Upper lobe of left lung (tissue), 6 donors: ENCODE results near the gene ARHGAP42. TPM values are rescaled to one million over a fixed set of nuclear protein-coding genes. Genes with fewer than 3 reads are reported as not detected.

ENCODE experiments used
- ATAC-seq, 2 donors: fragments of 200-7000 bp; cut with Tn5 transposase; one replicate each; pipeline ENCODE4 v1.9.1; 2022; ENCODE audit warnings: mild to moderate bottlenecking in 2 of 2, moderate library complexity in 2 of 2; ENCODE audit not compliant: low FRiP score in 2 of 2
- DNase-seq, 2 donors: peaks; one replicate each; pipeline ENCODE4 v3.0.0-alpha.2; 2019 to 2020
- H3K27ac ChIP-seq, 4 donors: fragments of 200-600 bp; sonication (generic); one replicate each; pipeline ENCODE4 v1.5.1; 2016 to 2019
- H3K27me3 ChIP-seq, 4 donors: fragments of 200-600 bp; sonication (generic); one replicate each; pipeline ENCODE4 v1.5.1; 2017 to 2019
- H3K36me3 ChIP-seq, 4 donors: fragments of 200-600 bp; sonication (generic); one replicate each; pipeline ENCODE4 v1.5.1; 2016 to 2019
- H3K4me1 ChIP-seq, 4 donors: fragments of 200-600 bp; sonication (generic); one replicate each; pipeline ENCODE4 v1.5.1; 2018 to 2019
- H3K4me3 ChIP-seq, 4 donors: fragments of 200-600 bp; sonication (generic); one replicate each; pipeline ENCODE4 v1.5.1; 2017 to 2019; ENCODE audit warnings: mild to moderate bottlenecking in 2 of 4, moderate library complexity in 1 of 4
- H3K9me3 ChIP-seq, 4 donors: fragments of 200-600 bp; sonication (generic); one replicate each; pipeline ENCODE4 v1.5.1; 2018 to 2019
- CTCF ChIP-seq, 6 experiments: fragments of 450-650 bp in 4 of 6; fragments of 200-600 bp in 2 of 6; sonication (generic) in 2 of 6; IDR thresholded peaks; one replicate each; pipeline ENCODE4 v1.5.1; 2016 to 2019; ENCODE audit warnings: antibody characterized with exemption in 6 of 6
- EP300 ChIP-seq, 4 donors: sonication (generic); formaldehyde crosslinking; IDR thresholded peaks; one replicate each; pipeline ENCODE4 v1.5.1; 2017; ENCODE audit warnings: antibody characterized with exemption in 4 of 4, control low read depth in 2 of 4
- POLR2A ChIP-seq, 4 donors: fragments of 450-650 bp; IDR thresholded peaks; one replicate each; pipeline ENCODE4 v1.5.1; 2016 to 2017; ENCODE audit warnings: antibody characterized with exemption in 4 of 4, mild to moderate bottlenecking in 2 of 4
- POLR2AphosphoS5 ChIP-seq, 2 donors: sonication (generic); formaldehyde crosslinking; IDR thresholded peaks; one replicate each; pipeline ENCODE4 v1.5.1; 2017; ENCODE audit warnings: antibody characterized with exemption in 2 of 2
- WGBS, 2 donors: methylation state at CpG; one replicate each; pipeline ENCODE4 v1.1.5; 2017 to 2018; 5-methylcytosine and 5-hydroxymethylcytosine counted together
- total RNA-seq, 6 donors: library from RNA; depleted of rRNA in 4 of 6; stranded (reverse); fragments of >200 nt in 4 of 6; gene quantifications; one replicate each; pipeline versions ENCODE4 v1.1.0 to v1.2.1, GENCODE V29; 2016 to 2021
- donor health status: DM: no; HTN: no; CAD: no; lungs with moderate emphysema.
- donor health status: DM: no; HTN: yes; CAD: no; lungs with severe emphysema.

Gene ARHGAP42
- total RNA-seq, 6 donors from 2014 or later: 8.7 to 44.9 (median 23.6) TPM

GRCh38 chr11:100869328-100869727, 182.2 kb downstream of the ARHGAP42 start:
- Histone ChIP-seq H3K4me1 (no peaks in the 10 kb centered on the region), H3K27ac (no peak overlapping the region), H3K4me3 (no peak overlapping the region), H3K36me3 (no peaks in the 10 kb centered on the region), H3K9me3 (no peaks in the 10 kb centered on the region), H3K27me3 (no peaks in the 10 kb centered on the region)
- no peak for ATAC-seq
- DNase-seq: no peak
- TF ChIP-seq EP300 (IDR thresholded peaks at IDR 0.05) (no peak), CTCF (IDR thresholded peaks at IDR 0.05) (no peak), POLR2A (IDR thresholded peaks at IDR 0.05) (no peak)
- 69 to 71% methylated on average over 1 of the region's 1 CpG for WGBS, 2 donors

- 74 to 80% methylated on average over 4 of the region's 4 CpGs for WGBS, 2 donors
- ATAC-seq (no peak), DNase-seq (no peak)
- Histone ChIP-seq H3K4me1 (no peaks in the 10 kb centered on the region), H3K27me3 (no peaks in the 10 kb centered on the region), H3K36me3 (no peaks in the 10 kb centered on the region), H3K27ac (no peak overlapping the region), H3K4me3 (no peak overlapping the region), H3K9me3 (no peaks in the 10 kb centered on the region)
- no peak for TF ChIP-seq POLR2A (IDR thresholded peaks at IDR 0.05)
- no peak for TF ChIP-seq POLR2AphosphoS5 (IDR thresholded peaks at IDR 0.05)
- no peak for TF ChIP-seq CTCF (IDR thresholded peaks at IDR 0.05)
- TF ChIP-seq EP300 (IDR thresholded peaks at IDR 0.05): no peak
These were observed 183.1 kb downstream of the ARHGAP42 start for GRCh38 chr11:100870138-100870537.

- 80 to 86% methylated on average over 3 of the region's 3 CpGs for WGBS, 2 donors
These were observed 186.1 kb downstream of the ARHGAP42 start for GRCh38 chr11:100872951-100873740.

GRCh38 chr11:100874203-100874602, 187.1 kb downstream of the ARHGAP42 start:
- no peak for ATAC-seq
- DNase-seq: no peak

More at GRCh38 chr11:100872951-100873740, 186.1 kb downstream of the ARHGAP42 start:
- Histone ChIP-seq H3K36me3 (no peaks in the 10 kb centered on the region), H3K9me3 (no peaks in the 10 kb centered on the region), H3K4me3 (no peak overlapping the region), H3K27me3 (no peaks in the 10 kb centered on the region), H3K27ac (no peak overlapping the region), H3K4me1 (no peaks in the 10 kb centered on the region)
- ATAC-seq (no peak), DNase-seq (no peak)
- TF ChIP-seq POLR2A (IDR thresholded peaks at IDR 0.05) (no peak), EP300 (IDR thresholded peaks at IDR 0.05) (no peak), CTCF (IDR thresholded peaks at IDR 0.05) (no peak), POLR2AphosphoS5 (IDR thresholded peaks at IDR 0.05) (no peak)

More at GRCh38 chr11:100874203-100874602, 187.1 kb downstream of the ARHGAP42 start:
- no peak overlapping the region for H3K27ac ChIP-seq
- no peaks in the 10 kb centered on the region for H3K4me1 ChIP-seq
- no peak overlapping the region for H3K4me3 ChIP-seq
- H3K9me3 ChIP-seq: no peaks in the 10 kb centered on the region
- H3K36me3 ChIP-seq: no peaks in the 10 kb centered on the region
- TF ChIP-seq CTCF (IDR thresholded peaks at IDR 0.05) (no peak), EP300 (IDR thresholded peaks at IDR 0.05) (no peak)
- H3K27me3 ChIP-seq: no peaks in the 10 kb centered on the region
- 85 to 94% methylated on average over 3 to 4 of the region's 4 CpGs for WGBS, 2 donors
